H1 (cell line): ENCODE results near the gene NCAPG2. TPM values are rescaled to one million over a fixed set of nuclear protein-coding genes. Genes with fewer than 3 reads are reported as not detected.

Experiments
- CTCF ChIA-PET: fragments of 300-600 bp; sonication (Branson Sonifier 250); formaldehyde crosslinking; loops from one replicate; lab custom pipeline; 2021; ENCODE audit not compliant: partially characterized antibody; lab: Charles Lee
- POLR2A ChIA-PET: fragments of 300-600 bp; sonication (Branson Sonifier 250); formaldehyde crosslinking; loops from one replicate; lab custom pipeline; 2021; ENCODE audit warnings: inconsistent platforms; ENCODE audit not compliant: partially characterized antibody; lab: Charles Lee
- DNase-seq, 2 experiments: peaks; one replicate each; pipeline versions ENCODE4 v3.0.0 to v3.0.0-alpha.2; 2010 to 2022; ENCODE audit warnings: low spot score in 2 of 2, low read depth in 1 of 2, mixed read lengths in 1 of 2
- FAIRE-seq: peaks from 2 replicates; lab custom pipeline; 2011; peaks lifted over from hg19 to GRCh38; lab: Jason Lieb, UNC
- H2AFZ ChIP-seq: 2 replicates; pipeline ENCODE4 v1.8.1; 2012; ENCODE audit warnings: low read length, inconsistent platforms
- H2AK5ac ChIP-seq: 2 replicates; pipeline ENCODE4 v1.6.1; 2013; ENCODE audit warnings: low read depth, low read length
- H2BK120ac ChIP-seq: replicated peaks from 2 replicates; pipeline ENCODE3; 2013; ENCODE audit warnings: low read depth, low read length, inconsistent platforms
- H2BK12ac ChIP-seq: 2 replicates; pipeline ENCODE4 v1.6.1; 2013; ENCODE audit warnings: low read depth, low read length
- H2BK15ac ChIP-seq: 2 replicates; pipeline ENCODE4 v1.6.1; 2013; ENCODE audit warnings: low read length
- H2BK20ac ChIP-seq: 2 replicates; pipeline ENCODE4 v1.6.1; 2013; ENCODE audit warnings: low read length
- H2BK5ac ChIP-seq: 2 replicates; pipeline ENCODE4 v1.6.1; 2013; ENCODE audit warnings: low read depth, low read length
- H3K14ac ChIP-seq: 2 replicates; pipeline ENCODE4 v1.6.1; 2013; ENCODE audit warnings: inconsistent platforms; ENCODE audit not compliant: insufficient read length
- H3K18ac ChIP-seq: 2 replicates; pipeline ENCODE4 v1.6.1; 2013; ENCODE audit warnings: low read length; ENCODE audit errors: extremely low read depth
- H3K23ac ChIP-seq: 2 replicates; pipeline ENCODE4 v1.6.1; 2013; ENCODE audit warnings: inconsistent platforms; ENCODE audit not compliant: insufficient read length
- H3K23me2 ChIP-seq: 2 replicates; pipeline ENCODE4 v1.6.1; 2013; ENCODE audit warnings: low read depth, low read length
- H3K27ac ChIP-seq: 2 replicates; pipeline ENCODE4 v1.6.1; 2011; ENCODE audit warnings: low read depth, low read length, inconsistent platforms
- H3K27me3 ChIP-seq, 4 experiments: replicated peaks in 1 of 4; 1 replicate in 1 of 4; 2 replicates in 3 of 4; pipeline versions ENCODE4 v1.6.1 to v1.8.1; 2011 to 2013; ENCODE audit warnings: low read length in 3 of 4, mild to moderate bottlenecking in 3 of 4, inconsistent platforms in 2 of 4, mixed read lengths in 2 of 4, moderate library complexity in 1 of 4; ENCODE audit not compliant: control insufficient read depth in 3 of 4, insufficient read depth in 3 of 4; ENCODE audit errors: extremely low read depth in 1 of 4
- H3K36me3 ChIP-seq, 4 experiments: 2 replicates each; pipeline versions ENCODE4 v1.6.1 to v1.8.1; 2011 to 2013; ENCODE audit warnings: mild to moderate bottlenecking in 4 of 4, low read length in 3 of 4, moderate library complexity in 2 of 4, control low read depth in 1 of 4, inconsistent platforms in 1 of 4; ENCODE audit not compliant: insufficient read depth in 4 of 4, control insufficient read depth in 2 of 4
- H3K4ac ChIP-seq: replicated peaks from 2 replicates; pipeline ENCODE3; 2013; ENCODE audit warnings: low read length, low read depth, mixed read lengths, inconsistent platforms; ENCODE audit not compliant: insufficient read length
- H3K4me1 ChIP-seq, 4 experiments: replicated peaks in 1 of 4; 1 replicate in 1 of 4; 2 replicates in 3 of 4; pipeline versions ENCODE4 v1.6.1 to v1.8.1; 2011 to 2013; ENCODE audit warnings: low read length in 3 of 4, inconsistent platforms in 2 of 4, mixed read lengths in 1 of 4; ENCODE audit not compliant: insufficient read depth in 4 of 4, control insufficient read depth in 3 of 4
- H3K4me2 ChIP-seq, 2 experiments: 2 replicates each; pipeline versions ENCODE4 v1.6.1 to v1.8.1; 2011 to 2013; ENCODE audit warnings: low read depth in 2 of 2, low read length in 2 of 2, control low read depth in 1 of 2, inconsistent platforms in 1 of 2, mild to moderate bottlenecking in 1 of 2; ENCODE audit not compliant: insufficient read depth in 1 of 2
- H3K4me3 ChIP-seq, 4 experiments: fragments of 200-600, 300-600 bp in 1 of 4; sonication (generic), shearing (Covaris generic), sonication (Bioruptor Twin) in 1 of 4; 2 replicates each; pipeline versions ENCODE4 v1.5.1 to v1.8.1; 2011 to 2016; ENCODE audit warnings: low read length in 4 of 4, low read depth in 3 of 4, control low read depth in 2 of 4, inconsistent platforms in 2 of 4, mild to moderate bottlenecking in 2 of 4, mixed read lengths in 1 of 4, moderate library complexity in 1 of 4; ENCODE audit not compliant: insufficient read depth in 2 of 4; ENCODE audit errors: extremely low read depth in 1 of 4
- H3K56ac ChIP-seq: replicated peaks from 2 replicates; pipeline ENCODE3; 2013; ENCODE audit warnings: low read depth, mild to moderate bottlenecking, mixed read lengths, low read length, inconsistent platforms; ENCODE audit not compliant: insufficient read length
- H3K79me1 ChIP-seq: 2 replicates; pipeline ENCODE4 v1.6.1; 2013; ENCODE audit warnings: low read depth, low read length, control low read depth
- H3K79me2 ChIP-seq, 2 experiments: 2 replicates each; pipeline versions ENCODE4 v1.6.1 to v1.8.1; 2012 to 2013; ENCODE audit warnings: low read length in 2 of 2, mild to moderate bottlenecking in 2 of 2, inconsistent platforms in 1 of 2; ENCODE audit not compliant: insufficient read depth in 2 of 2, control insufficient read depth in 1 of 2
- H3K9ac ChIP-seq, 4 experiments: replicated peaks in 1 of 4; 1 replicate in 1 of 4; 2 replicates in 3 of 4; pipeline versions ENCODE4 v1.6.1 to v1.8.1; 2011 to 2013; ENCODE audit warnings: low read depth in 3 of 4, low read length in 3 of 4, control low read depth in 2 of 4, mild to moderate bottlenecking in 2 of 4, moderate library complexity in 2 of 4, inconsistent platforms in 1 of 4; ENCODE audit errors: extremely low read depth in 1 of 4
- H3K9me3 ChIP-seq, 2 experiments: 2 replicates each; pipeline versions ENCODE4 v1.6.1 to v1.8.1; 2012 to 2013; ENCODE audit warnings: mild to moderate bottlenecking in 2 of 2, moderate library complexity in 2 of 2, control low read depth in 1 of 2, inconsistent platforms in 1 of 2, low read depth in 1 of 2, low read length in 1 of 2, mixed read lengths in 1 of 2; ENCODE audit not compliant: insufficient read depth in 2 of 2
- H4K20me1 ChIP-seq, 2 experiments: replicated peaks in 1 of 2; 2 replicates each; pipeline versions ENCODE3 to v1.8.1; 2011 to 2013; ENCODE audit warnings: inconsistent platforms in 2 of 2, low read length in 2 of 2, mild to moderate bottlenecking in 1 of 2; ENCODE audit not compliant: insufficient read depth in 2 of 2, control insufficient read depth in 1 of 2
- H4K5ac ChIP-seq: 2 replicates; pipeline ENCODE4 v1.6.1; 2013; ENCODE audit warnings: low read length, low read depth, mixed read lengths, inconsistent platforms; ENCODE audit not compliant: insufficient read length
- H4K8ac ChIP-seq: 2 replicates; pipeline ENCODE4 v1.8.0; 2013; ENCODE audit warnings: mild to moderate bottlenecking, moderate library complexity, low read length, inconsistent platforms; ENCODE audit not compliant: insufficient read depth; ENCODE audit errors: extremely low read depth
- H4K91ac ChIP-seq: replicated peaks from 2 replicates; pipeline ENCODE3; 2013; ENCODE audit warnings: low read length, mixed read lengths, inconsistent platforms; ENCODE audit not compliant: insufficient read length
- BRCA1 ChIP-seq: IDR thresholded peaks from 2 replicates; pipeline ENCODE4 v1.6.1; 2012; ENCODE audit warnings: low read depth, low read length, improper control_type of control experiment
- EP300 ChIP-seq, 2 experiments: IDR thresholded peaks; 1 replicate in 1 of 2; 2 replicates in 1 of 2; pipeline ENCODE4 v1.6.1; 2011 to 2012; ENCODE audit warnings: low read depth in 2 of 2, low read length in 2 of 2, mild to moderate bottlenecking in 2 of 2, borderline replicate concordance in 1 of 2, inconsistent platforms in 1 of 2, moderate library complexity in 1 of 2
- FOSL1 ChIP-seq: IDR thresholded peaks from 2 replicates; pipeline ENCODE4 v1.6.1; 2011; ENCODE audit warnings: mild to moderate bottlenecking, low read depth, low read length, moderate library complexity; ENCODE audit not compliant: insufficient read depth
- GABPA ChIP-seq: IDR thresholded peaks from 2 replicates; pipeline ENCODE4 v1.6.1; 2011; ENCODE audit warnings: mild to moderate bottlenecking, low read length, moderate library complexity, borderline replicate concordance; ENCODE audit not compliant: insufficient read depth
- JUND ChIP-seq: IDR thresholded peaks from 2 replicates; pipeline ENCODE4 v1.6.1; 2011; ENCODE audit warnings: mild to moderate bottlenecking, improper control_type of control experiment, low read length
- NANOG ChIP-seq: IDR thresholded peaks from 2 replicates; pipeline ENCODE4 v1.6.1; 2011; ENCODE audit warnings: low read length, low read depth, mild to moderate bottlenecking, inconsistent platforms; ENCODE audit not compliant: insufficient read depth, poor library complexity, severe bottlenecking
- NRF1 ChIP-seq: IDR thresholded peaks from 2 replicates; pipeline ENCODE4 v1.6.1; 2011; ENCODE audit warnings: mild to moderate bottlenecking, low read depth, low read length, improper control_type of control experiment
- PHF8 ChIP-seq: fragments of 200-600 bp; sonication (generic); conservative IDR thresholded peaks from 2 replicates; pipeline ENCODE4 v1.7.1; 2012; ENCODE audit warnings: low read depth, mild to moderate bottlenecking, inconsistent platforms, low read length, moderate library complexity
- RXRA ChIP-seq: IDR thresholded peaks from 2 replicates; pipeline ENCODE4 v1.6.1; 2011; ENCODE audit warnings: low read depth, mild to moderate bottlenecking, low read length, moderate library complexity; ENCODE audit not compliant: insufficient read depth
- SAP30 ChIP-seq: fragments of 300-600 bp; sonication (generic); IDR thresholded peaks from 2 replicates; pipeline ENCODE4 v1.7.1; 2012; ENCODE audit warnings: low read length, moderate library complexity, mild to moderate bottlenecking, inconsistent platforms; ENCODE audit not compliant: insufficient read depth, insufficient replicate concordance
- WGBS, 2 experiments: shearing (Covaris generic) in 1 of 2; methylation state at CpG; one replicate each; pipeline versions ENCODE4 v1.1.6 to v1.1.7; 2013 to 2015; ENCODE audit warnings: low lambda C conversion rate in 2 of 2, mixed read lengths in 2 of 2, inconsistent platforms in 1 of 2, low coverage in 1 of 2, missing lambda C conversion rate in 1 of 2; ENCODE audit not compliant: insufficient replicate concordance in 2 of 2, insufficient coverage in 1 of 2, insufficient read length in 1 of 2; ENCODE audit errors: extremely low coverage in 1 of 2, missing lambda C conversion rate in 1 of 2; 5-methylcytosine and 5-hydroxymethylcytosine counted together
- polyA plus RNA-seq, 7 experiments: library from polyadenylated mRNA; depleted of rRNA in 3 of 7; stranded (reverse) in 5 of 7; unstranded in 2 of 7; fragments of >200 nt in 5 of 7; fragments of 200-250 nt in 2 of 7; gene quantifications; 1 replicate in 5 of 7; 2 replicates in 1 of 7; 4 replicates in 1 of 7; pipeline versions ENCODE4 v1.2.1 to v1.2.3, GENCODE V29; 2011 to 2013; ENCODE audit warnings: missing spikeins in 2 of 7, mixed read lengths in 2 of 7
- total RNA-seq: library from RNA; stranded (reverse); fragmentation: NEBNext Ultra II Directional; extraction: Animal tissue kit (Norgen Biotek cat#: 25700); gene quantifications from 2 replicates; pipeline ENCODE4 v1.2.1, GENCODE V29; 2021

Gene NCAPG2
- total and polyA plus RNA-seq, 2 of the 8 experiments (the other 6 are each of a cell fraction or from before 2014, with no cell fraction given) = 49.9 to 119 TPM

GRCh38 chr7:158614700-158615099 lies 89.9 kb downstream of the NCAPG2 start:
- Histone ChIP-seq H3K27ac (no peak overlapping the region), H2BK5ac (no peak overlapping the region), H3K18ac (no peak overlapping the region), H2BK12ac (no peak overlapping the region), H3K4me1 (peaks cover 5 to 16% (median 11%) of the 10 kb centered on the region in 4 experiments; a peak in 6 of 7 replicates), H4K20me1 (no peaks in the 10 kb centered on the region), H3K36me3 (peaks cover 0 to 6% (median under 1%) of the 10 kb centered on the region in 4 experiments; a peak in 3 of 8 replicates), H4K8ac (no peak overlapping the region), H3K79me1 (no peaks in the 10 kb centered on the region), H4K5ac (no peak overlapping the region), H3K9me3 (no peaks in the 10 kb centered on the region), H2BK20ac (no peak overlapping the region), H3K14ac (no peak overlapping the region), H3K4me3 (no peak overlapping the region), H2AFZ (no peak overlapping the region), H3K4me2 (no peak overlapping the region), H3K23me2 (peaks cover 6% of the 10 kb centered on the region; the same call in 1 of the 2 replicates), H2BK120ac (no peak overlapping the region), H3K9ac (no peak overlapping the region), H2AK5ac (no peak overlapping the region), H3K23ac (no peak overlapping the region), H3K27me3 (no peaks in the 10 kb centered on the region), H3K79me2 (peaks cover 0 to 10% of the 10 kb centered on the region in 2 experiments; a peak in 2 of 4 replicates), H4K91ac (no peak overlapping the region), H3K4ac (no peak overlapping the region), H2BK15ac (no peak overlapping the region), H3K56ac (no peak overlapping the region)
- WGBS, 2 experiments = 92% methylated on average over 1 of the region's 1 CpG; no CpG with 5 or more reads in 1 of the 2 experiments
- no peak for TF ChIP-seq RXRA
- TF ChIP-seq NANOG = no peak
- no peak for TF ChIP-seq NRF1
- no peak for TF ChIP-seq GABPA
- no peak for TF ChIP-seq PHF8
- TF ChIP-seq JUND = no peak
- TF ChIP-seq BRCA1 = no peak
- no peak for TF ChIP-seq SAP30
- TF ChIP-seq FOSL1 = no peak
- no peak for TF ChIP-seq EP300 (IDR thresholded peaks at IDR 0.05; ENCODE audit: borderline replicate concordance in 1 of 2, low read depth in 2 of 2, low read length in 2 of 2)
- FAIRE-seq (no peak), DNase-seq (no peak)
- ChIA-PET CTCF (interaction anchor here (0.8 to 1.1 kb wide), 2 partner anchors 20 to 99 kb away, joined by 3 read pairs; no protein-coding TSS in a partner anchor), POLR2A (no interaction called here)
